Colonic mucosa (tissue), 4 donors: ENCODE results near the gene NKG7. TPM values are rescaled to one million over a fixed set of nuclear protein-coding genes. Genes with fewer than 3 reads are reported as not detected.
A peak's percentile ranks its signal among the peaks of the same experiment; 100 is the strongest.

Experiments used
- DNase-seq: peaks from one replicate; pipeline ENCODE4 v3.0.0-alpha.2; 2020
- H3K27ac ChIP-seq: fragments of 200-600 bp; one replicate; pipeline ENCODE4 v1.8.0; 2021
- H3K27me3 ChIP-seq: fragments of 200-600 bp; one replicate; pipeline ENCODE4 v1.8.0; 2021
- H3K36me3 ChIP-seq: fragments of 200-600 bp; one replicate; pipeline ENCODE4 v1.8.0; 2021
- H3K4me1 ChIP-seq: fragments of 200-600 bp; one replicate; pipeline ENCODE4 v1.8.0; 2021; ENCODE audit warnings: mild to moderate bottlenecking
- H3K4me3 ChIP-seq: fragments of 200-600 bp; one replicate; pipeline ENCODE4 v1.8.0; 2021
- H3K9ac ChIP-seq, 2 donors: one replicate each; pipeline ENCODE4 v1.7.0; 2013; ENCODE audit warnings: control low read depth in 2 of 2, low read depth in 2 of 2, low read length in 2 of 2
- H3K9me3 ChIP-seq: fragments of 200-600 bp; one replicate; pipeline ENCODE4 v1.8.0; 2021
- CTCF ChIP-seq: fragments of 200-600 bp; IDR thresholded peaks from one replicate; pipeline ENCODE4 v1.8.0; 2022; ENCODE audit warnings: antibody characterized with exemption, mild to moderate bottlenecking
- intact Hi-C: fragments of 100-400 bp; cut with DNase I; formaldehyde crosslinking; loops from one replicate; pipeline ENCODE4 v1.14.1; 2022
- total RNA-seq, 2 donors: library from RNA; stranded (reverse); fragmentation: NEBNext Ultra II Directional in 1 of 2; extraction: Animal tissue kit (Norgen Biotek cat#: 25700) in 1 of 2; gene quantifications; one replicate each; pipeline ENCODE4 v1.2.1, GENCODE V29; 2021
- donor health status: healthy.
- donor health status: DM: no; HTN: no; CAD: no.
- donor health status: DM: no; HTN: no; CAD: no.

NKG7 gene
- total RNA-seq, 2 donors from 2014 or later = 2.3 to 2.7 TPM

DNA sequence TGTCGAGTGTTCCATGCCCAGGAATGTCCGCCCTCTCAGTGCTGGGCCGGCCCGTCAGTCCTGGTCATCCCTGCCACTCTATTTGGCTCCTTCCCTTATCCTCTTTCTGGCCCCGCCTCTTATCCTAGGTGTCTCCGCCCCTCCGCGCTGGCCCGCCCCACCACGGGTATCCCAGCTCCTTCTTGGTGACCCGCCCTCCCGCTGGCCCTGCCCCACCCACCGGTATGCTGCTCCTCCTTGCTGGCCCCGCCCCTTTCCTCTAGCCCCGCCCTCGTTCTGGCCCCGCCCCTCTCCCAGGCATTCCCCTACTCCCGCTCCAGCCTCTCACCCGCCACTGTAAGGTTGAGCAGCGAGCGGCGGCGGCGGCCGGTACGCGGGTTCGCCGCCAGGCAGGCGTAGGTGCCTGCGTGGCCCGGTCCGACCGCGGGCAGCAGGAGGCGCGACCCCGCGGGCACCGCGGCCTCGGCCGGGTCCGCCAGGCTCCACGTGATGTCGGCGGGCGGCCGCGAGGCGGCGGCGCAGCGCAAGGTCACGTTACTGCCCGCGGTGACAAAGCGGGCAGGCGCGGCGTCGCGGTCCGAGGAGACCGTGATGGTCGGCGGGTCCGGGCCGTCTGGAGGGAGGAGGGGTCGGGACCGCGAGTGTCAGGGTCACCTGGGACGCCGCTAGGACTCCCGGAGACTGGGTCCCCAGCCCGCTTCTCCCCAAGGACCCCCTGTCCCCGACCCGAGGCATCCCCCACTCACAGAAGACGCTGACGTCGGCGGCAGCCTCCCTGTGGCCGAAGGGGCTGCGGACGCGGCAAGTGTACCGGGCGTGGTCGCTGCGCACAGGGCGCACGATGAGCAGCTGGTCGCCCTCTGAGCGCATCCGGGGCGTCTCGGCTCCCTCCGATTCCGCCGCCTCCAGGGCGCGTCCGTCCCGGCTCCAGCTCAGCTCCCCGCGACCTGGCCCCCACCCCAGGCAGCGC is 32.5 kb downstream of the NKG7 start:
- peaks cover 4% of the 10 kb centered on the region for H3K4me1 ChIP-seq
- H3K9me3 ChIP-seq = no peaks in the 10 kb centered on the region
- H3K27ac ChIP-seq = peak overlapping the region; percentile 73
- peak overlapping the region; percentile 75 for H3K4me3 ChIP-seq
- DNase-seq = peak; percentile 100
- peak overlapping the region; percentile 32 to 55 for H3K9ac ChIP-seq
- TF ChIP-seq CTCF = no peak
- intact Hi-C loops = loop anchor here (5.0 kb wide), 1 partner anchor 67 kb away; no protein-coding TSS in a partner anchor
- no peaks in the 10 kb centered on the region for H3K36me3 ChIP-seq
- H3K27me3 ChIP-seq = no peaks in the 10 kb centered on the region

GRCh38 chr19:51339313-51339686 is 33.2 kb downstream of the NKG7 start:
- Histone ChIP-seq H3K36me3 (no peaks in the 10 kb centered on the region), H3K9ac (peak overlapping the region; percentile 54 to 55), H3K27me3 (no peaks in the 10 kb centered on the region), H3K27ac (peak overlapping the region; percentile 73), H3K9me3 (no peaks in the 10 kb centered on the region), H3K4me1 (peaks cover 4% of the 10 kb centered on the region), H3K4me3 (peak overlapping the region; percentile 75)
- DNase-seq = no peak
- TF ChIP-seq CTCF = no peak
- intact Hi-C loops = loop anchor here (5.0 kb wide), 1 partner anchor 68 kb away; no protein-coding TSS in a partner anchor

GRCh38 chr19:51338563-51339312 is 33.7 kb downstream of the NKG7 start:
- H3K4me1 ChIP-seq = peaks cover 4% of the 10 kb centered on the region
- peak overlapping the region; percentile 73 for H3K27ac ChIP-seq
- intact Hi-C loops = loop anchor here (1.0 to 5.0 kb wide), 2 partner anchors 69 to 100 kb away; no protein-coding TSS in a partner anchor
- peak; percentile 87 for TF ChIP-seq CTCF
- no peaks in the 10 kb centered on the region for H3K27me3 ChIP-seq
- H3K9me3 ChIP-seq = no peaks in the 10 kb centered on the region
- peak overlapping the region; percentile 75 for H3K4me3 ChIP-seq
- H3K9ac ChIP-seq = peak overlapping the region; percentile 54 to 55
- no peaks in the 10 kb centered on the region for H3K36me3 ChIP-seq
- DNase-seq = peak; percentile 91

GRCh38 chr19:51337861-51338562 is 34.4 kb downstream of the NKG7 start:
- Histone ChIP-seq H3K9me3 (no peaks in the 10 kb centered on the region), H3K4me1 (peaks cover 4% of the 10 kb centered on the region), H3K27me3 (no peaks in the 10 kb centered on the region), H3K36me3 (no peaks in the 10 kb centered on the region), H3K27ac (no peak overlapping the region), H3K4me3 (no peak overlapping the region), H3K9ac (no peak overlapping the region)
- TF ChIP-seq CTCF = no peak
- intact Hi-C loops = loop anchor here (1.0 to 5.0 kb wide), 2 partner anchors 69 to 100 kb away; no protein-coding TSS in a partner anchor
- DNase-seq = no peak
